ENCODE measurements around the gene SPEF2. TPM values are rescaled to one million over a fixed set of nuclear protein-coding genes. Genes with fewer than 3 reads are reported as not detected.

SPEF2 gene
- polyA plus RNA-seq, 2 of the 4 experiments (the other 2 are of a cell fraction): 2.2 to 8.7 TPM

DNA sequence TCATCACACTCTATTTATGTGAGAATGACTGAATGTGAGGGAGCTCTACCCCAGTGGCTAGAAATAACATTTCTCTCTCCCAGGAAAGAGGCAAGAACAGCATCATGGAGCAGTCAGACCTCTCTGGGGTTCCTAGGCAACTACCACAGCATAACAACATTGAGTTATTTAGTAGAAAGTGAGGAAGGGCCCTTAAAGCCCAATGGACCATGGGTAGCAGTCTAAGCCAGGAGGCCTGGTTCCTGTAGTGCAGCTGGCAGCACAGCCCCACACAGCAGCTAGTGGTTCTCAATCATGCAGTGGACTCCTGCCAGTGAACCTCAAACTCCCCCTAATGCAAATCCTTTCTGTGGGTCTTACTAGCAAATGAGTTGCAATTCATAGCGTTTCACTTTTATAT is 55.3 kb downstream of the SPEF2 start:
- Histone ChIP-seq H3K4me1 (no peaks in the 10 kb centered on the region), H3K27ac (no peak overlapping the region), H3K9me3 (no peaks in the 10 kb centered on the region), H3K4me2 (no peak overlapping the region), H3K4me3 (no peak overlapping the region)
- ATAC-seq (no peak; a peak in 1 of 6 replicates), DNase-seq (ENCODE audit: low read depth in 1 of 2, low spot score in 1 of 2) (no peak), FAIRE-seq (no peak)
- ChIA-PET POLR2A (no interaction called here), CTCF (no interaction called here)
- 61% methylated on average over 1 of the region's 1 CpG for WGBS (ENCODE audit: missing lambda C conversion rate)
- no peak for TF ChIP-seq HEYL (CRISPR knock-in tag; IDR thresholded peaks at IDR 0.05)
- no peak for TF ChIP-seq HOXA7 (CRISPR knock-in tag; IDR thresholded peaks at IDR 0.05)
- TF ChIP-seq CEBPB (IDR thresholded peaks at IDR 0.05): no peak
- no peak for TF ChIP-seq FOXS1 (CRISPR knock-in tag; IDR thresholded peaks at IDR 0.05)
- TF ChIP-seq RNF2 (IDR thresholded peaks at IDR 0.05; ENCODE audit: borderline replicate concordance, low read depth): no peak
- no peak for TF ChIP-seq TFCP2L1 (CRISPR knock-in tag; IDR thresholded peaks at IDR 0.05)
- TF ChIP-seq, protein P1, sequence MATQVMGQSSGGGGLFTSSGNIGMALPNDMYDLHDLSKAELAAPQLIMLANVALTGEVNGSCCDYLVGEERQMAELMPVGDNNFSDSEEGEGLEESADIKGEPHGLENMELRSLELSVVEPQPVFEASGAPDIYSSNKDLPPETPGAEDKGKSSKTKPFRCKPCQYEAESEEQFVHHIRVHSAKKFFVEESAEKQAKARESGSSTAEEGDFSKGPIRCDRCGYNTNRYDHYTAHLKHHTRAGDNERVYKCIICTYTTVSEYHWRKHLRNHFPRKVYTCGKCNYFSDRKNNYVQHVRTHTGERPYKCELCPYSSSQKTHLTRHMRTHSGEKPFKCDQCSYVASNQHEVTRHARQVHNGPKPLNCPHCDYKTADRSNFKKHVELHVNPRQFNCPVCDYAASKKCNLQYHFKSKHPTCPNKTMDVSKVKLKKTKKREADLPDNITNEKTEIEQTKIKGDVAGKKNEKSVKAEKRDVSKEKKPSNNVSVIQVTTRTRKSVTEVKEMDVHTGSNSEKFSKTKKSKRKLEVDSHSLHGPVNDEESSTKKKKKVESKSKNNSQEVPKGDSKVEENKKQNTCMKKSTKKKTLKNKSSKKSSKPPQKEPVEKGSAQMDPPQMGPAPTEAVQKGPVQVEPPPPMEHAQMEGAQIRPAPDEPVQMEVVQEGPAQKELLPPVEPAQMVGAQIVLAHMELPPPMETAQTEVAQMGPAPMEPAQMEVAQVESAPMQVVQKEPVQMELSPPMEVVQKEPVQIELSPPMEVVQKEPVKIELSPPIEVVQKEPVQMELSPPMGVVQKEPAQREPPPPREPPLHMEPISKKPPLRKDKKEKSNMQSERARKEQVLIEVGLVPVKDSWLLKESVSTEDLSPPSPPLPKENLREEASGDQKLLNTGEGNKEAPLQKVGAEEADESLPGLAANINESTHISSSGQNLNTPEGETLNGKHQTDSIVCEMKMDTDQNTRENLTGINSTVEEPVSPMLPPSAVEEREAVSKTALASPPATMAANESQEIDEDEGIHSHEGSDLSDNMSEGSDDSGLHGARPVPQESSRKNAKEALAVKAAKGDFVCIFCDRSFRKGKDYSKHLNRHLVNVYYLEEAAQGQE (IDR thresholded peaks at IDR 0.05): no peak
- TF ChIP-seq ZC3H11A (IDR thresholded peaks at IDR 0.05): no peak
- TF ChIP-seq EP300 (IDR thresholded peaks at IDR 0.05): no peak
- TF ChIP-seq POLR2AphosphoS2 (conservative IDR thresholded peaks at IDR 0.05; ENCODE audit: low read length): no peak
- TF ChIP-seq, protein P2, sequence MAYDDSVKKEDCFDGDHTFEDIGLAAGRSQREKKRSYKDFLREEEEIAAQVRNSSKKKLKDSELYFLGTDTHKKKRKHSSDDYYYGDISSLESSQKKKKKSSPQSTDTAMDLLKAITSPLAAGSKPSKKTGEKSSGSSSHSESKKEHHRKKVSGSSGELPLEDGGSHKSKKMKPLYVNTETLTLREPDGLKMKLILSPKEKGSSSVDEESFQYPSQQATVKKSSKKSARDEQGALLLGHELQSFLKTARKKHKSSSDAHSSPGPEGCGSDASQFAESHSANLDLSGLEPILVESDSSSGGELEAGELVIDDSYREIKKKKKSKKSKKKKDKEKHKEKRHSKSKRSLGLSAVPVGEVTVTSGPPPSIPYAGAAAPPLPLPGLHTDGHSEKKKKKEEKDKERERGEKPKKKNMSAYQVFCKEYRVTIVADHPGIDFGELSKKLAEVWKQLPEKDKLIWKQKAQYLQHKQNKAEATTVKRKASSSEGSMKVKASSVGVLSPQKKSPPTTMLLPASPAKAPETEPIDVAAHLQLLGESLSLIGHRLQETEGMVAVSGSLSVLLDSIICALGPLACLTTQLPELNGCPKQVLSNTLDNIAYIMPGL (CRISPR knock-in tag; IDR thresholded peaks at IDR 0.05; ENCODE audit: borderline replicate concordance): no peak
- TF ChIP-seq ZSCAN20 (CRISPR knock-in tag; IDR thresholded peaks at IDR 0.05): no peak

DNA sequence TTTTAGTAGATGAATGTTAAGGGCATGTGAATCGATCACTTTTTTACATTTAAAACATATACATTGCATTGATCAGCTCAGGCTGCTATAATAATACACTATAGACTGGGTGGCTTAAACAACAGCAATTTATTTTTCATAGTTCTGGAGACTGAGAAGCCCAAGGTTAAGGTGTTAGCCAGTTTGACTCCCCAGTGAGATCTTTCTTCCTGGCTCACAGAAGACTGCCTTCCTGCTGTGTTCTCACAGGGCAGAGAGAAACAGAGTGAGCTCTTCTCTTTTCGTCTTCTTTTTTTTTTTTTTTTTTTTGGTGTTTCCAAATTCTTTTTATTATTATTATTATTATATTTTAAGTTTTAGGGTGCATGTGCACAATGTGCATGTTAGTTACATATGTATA is 56.4 kb downstream of the SPEF2 start:
- ChIA-PET POLR2A (no interaction called here), CTCF (no interaction called here)
- DNase-seq (ENCODE audit: low read depth in 1 of 2, low spot score in 1 of 2) (no peak), FAIRE-seq (no peak), ATAC-seq (no peak)
- Histone ChIP-seq H3K4me2 (no peak overlapping the region), H3K4me3 (no peak overlapping the region), H3K9me3 (no peaks in the 10 kb centered on the region), H3K4me1 (no peaks in the 10 kb centered on the region), H3K27ac (no peak overlapping the region)
- WGBS (ENCODE audit: missing lambda C conversion rate): 69% methylated on average over 2 of the region's 2 CpGs
- TF ChIP-seq EHMT2 (IDR thresholded peaks at IDR 0.05; ENCODE audit: low read depth): no peak
- TF ChIP-seq ZFP36 (IDR thresholded peaks at IDR 0.05; ENCODE audit: borderline replicate concordance, partially characterized antibody): no peak
- no peak for TF ChIP-seq JUN (IDR thresholded peaks at IDR 0.05)
- no peak for TF ChIP-seq MAZ (IDR thresholded peaks at IDR 0.05; ENCODE audit: borderline replicate concordance, low read depth, low read length)
- no peak for TF ChIP-seq CBX2 (IDR thresholded peaks at IDR 0.05; ENCODE audit: borderline replicate concordance, low read depth)
- no peak for TF ChIP-seq RAD21 (conservative IDR thresholded peaks at IDR 0.05 in 1 of 2, IDR thresholded peaks at IDR 0.05 in 1 of 2)
- TF ChIP-seq ZNF302 (CRISPR knock-in tag; IDR thresholded peaks at IDR 0.05): no peak
- no peak for TF ChIP-seq EP300 (IDR thresholded peaks at IDR 0.05)

DNA sequence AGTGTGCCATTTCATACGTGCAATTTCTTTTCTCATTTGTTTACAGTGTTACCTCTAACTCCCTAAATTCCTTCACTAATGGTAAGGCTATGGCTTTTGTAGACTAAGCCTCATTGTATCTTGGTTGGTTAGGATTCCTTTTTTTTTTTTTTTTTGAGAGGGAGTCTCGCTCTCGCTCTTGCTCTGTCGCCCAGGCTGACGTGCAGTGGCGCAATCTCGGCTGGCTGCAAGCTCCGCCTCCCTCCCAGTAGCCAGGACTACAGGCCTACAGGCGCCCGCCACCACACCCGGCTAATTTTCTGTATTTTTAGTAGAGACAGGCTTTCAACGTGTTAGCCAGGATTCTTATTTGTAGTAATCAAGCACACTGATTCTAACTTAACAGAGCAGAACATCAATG is 57.7 kb downstream of the SPEF2 start:
- Histone ChIP-seq H3K27ac (no peak overlapping the region), H3K9me3 (no peaks in the 10 kb centered on the region), H3K4me1 (no peaks in the 10 kb centered on the region), H3K4me2 (no peak overlapping the region), H3K4me3 (no peak overlapping the region)
- DNase-seq (ENCODE audit: low read depth in 1 of 2, low spot score in 1 of 2) (no peak), FAIRE-seq (no peak), ATAC-seq (no peak)
- ChIA-PET POLR2A (no interaction called here), CTCF (interaction anchor here (0.6 kb wide), 1 partner anchor 23 kb away, joined by 3 read pairs; no protein-coding TSS in a partner anchor)
- 96% methylated on average over 12 of the region's 12 CpGs for WGBS (ENCODE audit: missing lambda C conversion rate)
- TF ChIP-seq, protein P2 (CRISPR knock-in tag; IDR thresholded peaks at IDR 0.05; ENCODE audit: borderline replicate concordance): no peak
- TF ChIP-seq JUN (IDR thresholded peaks at IDR 0.05) (no peak), EHF (CRISPR knock-in tag; IDR thresholded peaks at IDR 0.05) (no peak), HDAC2 (IDR thresholded peaks at IDR 0.05) (no peak), ZNF302 (CRISPR knock-in tag; IDR thresholded peaks at IDR 0.05) (no peak), PHF8 (IDR thresholded peaks at IDR 0.05; ENCODE audit: borderline replicate concordance, low read depth) (no peak), TFCP2L1 (CRISPR knock-in tag; IDR thresholded peaks at IDR 0.05) (no peak)
- TF ChIP-seq, protein P3, sequence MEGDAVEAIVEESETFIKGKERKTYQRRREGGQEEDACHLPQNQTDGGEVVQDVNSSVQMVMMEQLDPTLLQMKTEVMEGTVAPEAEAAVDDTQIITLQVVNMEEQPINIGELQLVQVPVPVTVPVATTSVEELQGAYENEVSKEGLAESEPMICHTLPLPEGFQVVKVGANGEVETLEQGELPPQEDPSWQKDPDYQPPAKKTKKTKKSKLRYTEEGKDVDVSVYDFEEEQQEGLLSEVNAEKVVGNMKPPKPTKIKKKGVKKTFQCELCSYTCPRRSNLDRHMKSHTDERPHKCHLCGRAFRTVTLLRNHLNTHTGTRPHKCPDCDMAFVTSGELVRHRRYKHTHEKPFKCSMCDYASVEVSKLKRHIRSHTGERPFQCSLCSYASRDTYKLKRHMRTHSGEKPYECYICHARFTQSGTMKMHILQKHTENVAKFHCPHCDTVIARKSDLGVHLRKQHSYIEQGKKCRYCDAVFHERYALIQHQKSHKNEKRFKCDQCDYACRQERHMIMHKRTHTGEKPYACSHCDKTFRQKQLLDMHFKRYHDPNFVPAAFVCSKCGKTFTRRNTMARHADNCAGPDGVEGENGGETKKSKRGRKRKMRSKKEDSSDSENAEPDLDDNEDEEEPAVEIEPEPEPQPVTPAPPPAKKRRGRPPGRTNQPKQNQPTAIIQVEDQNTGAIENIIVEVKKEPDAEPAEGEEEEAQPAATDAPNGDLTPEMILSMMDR (IDR thresholded peaks at IDR 0.05): no peak
- TF ChIP-seq, protein P4, sequence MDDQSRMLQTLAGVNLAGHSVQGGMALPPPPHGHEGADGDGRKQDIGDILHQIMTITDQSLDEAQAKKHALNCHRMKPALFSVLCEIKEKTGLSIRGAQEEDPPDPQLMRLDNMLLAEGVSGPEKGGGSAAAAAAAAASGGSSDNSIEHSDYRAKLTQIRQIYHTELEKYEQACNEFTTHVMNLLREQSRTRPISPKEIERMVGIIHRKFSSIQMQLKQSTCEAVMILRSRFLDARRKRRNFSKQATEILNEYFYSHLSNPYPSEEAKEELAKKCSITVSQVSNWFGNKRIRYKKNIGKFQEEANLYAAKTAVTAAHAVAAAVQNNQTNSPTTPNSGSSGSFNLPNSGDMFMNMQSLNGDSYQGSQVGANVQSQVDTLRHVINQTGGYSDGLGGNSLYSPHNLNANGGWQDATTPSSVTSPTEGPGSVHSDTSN (IDR thresholded peaks at IDR 0.05): no peak

Measured in A549 (cell line).